ENCODE measurements around the gene RPRD1B.

The RPRD1B gene

GRCh38 chr20:38125157-38126056, 91.9 kb downstream of the RPRD1B start:
- no peak for DNase-seq

- DNase-seq = no peak
These were observed 92.8 kb downstream of the RPRD1B start for GRCh38 chr20:38126146-38126921.

GRCh38 chr20:38126932-38127621, 93.5 kb downstream of the RPRD1B start:
- DNase-seq = no peak

- DNase-seq = no peak
These were observed 94.5 kb downstream of the RPRD1B start for GRCh38 chr20:38127920-38128528.

- no peak for DNase-seq
These were observed 95.1 kb downstream of the RPRD1B start for GRCh38 chr20:38128691-38129090.

- no peak for DNase-seq
These were observed 95.8 kb downstream of the RPRD1B start for GRCh38 chr20:38129248-38129865.

GRCh38 chr20:38129893-38130609, 96.5 kb downstream of the RPRD1B start:
- DNase-seq = no peak

- DNase-seq = no peak
These were observed 97.4 kb downstream of the RPRD1B start for GRCh38 chr20:38130687-38131587.

GRCh38 chr20:38131588-38132121, 98.1 kb downstream of the RPRD1B start:
- no peak for DNase-seq

- DNase-seq = no peak
These were observed 98.8 kb downstream of the RPRD1B start for GRCh38 chr20:38132156-38132909.

GRCh38 chr20:38132910-38133501, 99.5 kb downstream of the RPRD1B start:
- no peak for DNase-seq

- no peak for DNase-seq
These were observed 100.3 kb downstream of the RPRD1B start for GRCh38 chr20:38133680-38134426.

GRCh38 chr20:38134427-38135270, 101.1 kb downstream of the RPRD1B start:
- no peak for DNase-seq

GRCh38 chr20:38135271-38135650, 101.7 kb downstream of the RPRD1B start:
- no peak for DNase-seq

GRCh38 chr20:38135651-38136420, 102.3 kb downstream of the RPRD1B start:
- DNase-seq = no peak

- DNase-seq = no peak
These were observed 103.1 kb downstream of the RPRD1B start for GRCh38 chr20:38136421-38137245.

Data from activated CD4-positive, alpha-beta T cell treated with anti-CD3 and anti-CD28 coated beads for 48 hours (primary cell).